ENCODE measurements around the gene TTLL11.

- TF ChIP-seq CTCF (conservative IDR thresholded peaks at IDR 0.05) (no peak), EZH2 (IDR thresholded peaks at IDR 0.05; ENCODE audit: low read depth) (no peak)
Measured at GRCh38 chr9:121938621-121939020, 154.5 kb downstream of the TTLL11 start.

Data from PC-9 (cell line).